Glutamatergic neuron (in vitro differentiated cells): ENCODE results near the gene SLC1A7. TPM values are rescaled to one million over a fixed set of nuclear protein-coding genes. Genes with fewer than 3 reads are reported as not detected.

Experiments
- DNase-seq: peaks from one replicate; pipeline ENCODE4 v3.0.0; 2022
- H3K27ac Mint-ChIP-seq: one replicate; pipeline ENCODE4 v1.8.0; 2020; ENCODE audit warnings: mild to moderate bottlenecking, mixed read lengths, inconsistent platforms; ENCODE audit not compliant: unreplicated experiment
- H3K27me3 Mint-ChIP-seq: one replicate; pipeline ENCODE4 v1.8.0; 2020; ENCODE audit warnings: mild to moderate bottlenecking, moderate library complexity, mixed read lengths, inconsistent platforms; ENCODE audit not compliant: unreplicated experiment
- H3K36me3 Mint-ChIP-seq: one replicate; pipeline ENCODE4 v1.8.0; 2020; ENCODE audit warnings: mild to moderate bottlenecking, mixed read lengths, inconsistent platforms; ENCODE audit not compliant: unreplicated experiment
- H3K4me1 Mint-ChIP-seq: one replicate; pipeline ENCODE4 v1.8.0; 2020; ENCODE audit warnings: mild to moderate bottlenecking, low read depth, mixed read lengths, inconsistent platforms; ENCODE audit not compliant: unreplicated experiment
- H3K4me3 Mint-ChIP-seq: one replicate; pipeline ENCODE4 v1.8.0; 2020; ENCODE audit warnings: mild to moderate bottlenecking, mixed read lengths, inconsistent platforms; ENCODE audit not compliant: unreplicated experiment
- H3K9me3 Mint-ChIP-seq: one replicate; pipeline ENCODE4 v1.8.0; 2020; ENCODE audit warnings: mild to moderate bottlenecking, moderate library complexity, mixed read lengths, inconsistent platforms; ENCODE audit not compliant: unreplicated experiment
- CTCF ChIP-seq: fragments of 200-600 bp; sonication (generic); IDR thresholded peaks from one replicate; pipeline ENCODE4 v1.5.0; 2021; ENCODE audit not compliant: partially characterized antibody, unreplicated experiment
- total RNA-seq: library from RNA; stranded (reverse); fragmentation: NEBNext Ultra II Directional; extraction: Animal tissue kit (Norgen Biotek cat#: 25700); gene quantifications from one replicate; pipeline ENCODE4 v1.2.1, GENCODE V29; 2021; ENCODE audit not compliant: unreplicated experiment

SLC1A7 gene
- total RNA-seq, 1 donor from 2014 or later, result not detected

- H3K4me1 Mint-ChIP-seq, result peaks cover 28% of the 10 kb centered on the region
These were observed 10.9 kb downstream of the SLC1A7 start for GRCh38 chr1:53131590-53131938.

GRCh38 chr1:53130878-53131589 lies 11.4 kb downstream of the SLC1A7 start:
- DNase-seq, result no peak

More at GRCh38 chr1:53131590-53131938, 10.9 kb downstream of the SLC1A7 start:
- no peak for TF ChIP-seq CTCF
- Mint-ChIP-seq H3K36me3 (no peaks in the 10 kb centered on the region), H3K9me3 (peaks cover 7% of the 10 kb centered on the region), H3K27me3 (peaks cover 6% of the 10 kb centered on the region), H3K4me3 (no peak overlapping the region), H3K27ac (peak overlapping the region; percentile 25)
- no peak for DNase-seq

GRCh38 chr1:53130598-53130877 lies 11.9 kb downstream of the SLC1A7 start:
- Mint-ChIP-seq H3K36me3 (no peaks in the 10 kb centered on the region), H3K4me3 (no peak overlapping the region)

More at GRCh38 chr1:53130878-53131589, 11.4 kb downstream of the SLC1A7 start:
- H3K36me3 Mint-ChIP-seq, result no peaks in the 10 kb centered on the region
- no peak for TF ChIP-seq CTCF
- H3K27ac Mint-ChIP-seq, result no peak overlapping the region
- H3K4me1 Mint-ChIP-seq, result peaks cover 29% of the 10 kb centered on the region
- no peak overlapping the region for H3K4me3 Mint-ChIP-seq
- peaks cover 7% of the 10 kb centered on the region for H3K9me3 Mint-ChIP-seq
- peaks cover 6% of the 10 kb centered on the region for H3K27me3 Mint-ChIP-seq

GRCh38 chr1:53129891-53130597 lies 12.4 kb downstream of the SLC1A7 start:
- Mint-ChIP-seq H3K9me3 (peaks cover 6% of the 10 kb centered on the region), H3K36me3 (no peaks in the 10 kb centered on the region), H3K27ac (no peak overlapping the region), H3K4me3 (peak overlapping the region; percentile 10), H3K4me1 (peaks cover 35% of the 10 kb centered on the region), H3K27me3 (peaks cover 6% of the 10 kb centered on the region)
- TF ChIP-seq CTCF, result no peak
- DNase-seq, result no peak

More at GRCh38 chr1:53130598-53130877, 11.9 kb downstream of the SLC1A7 start:
- no peak for DNase-seq
- no peak for TF ChIP-seq CTCF
- peaks cover 34% of the 10 kb centered on the region for H3K4me1 Mint-ChIP-seq
- peaks cover 7% of the 10 kb centered on the region for H3K9me3 Mint-ChIP-seq
- H3K27me3 Mint-ChIP-seq, result peaks cover 4% of the 10 kb centered on the region
- H3K27ac Mint-ChIP-seq, result no peak overlapping the region

GRCh38 chr1:53128401-53128800 lies 14.0 kb downstream of the SLC1A7 start:
- no peak for TF ChIP-seq CTCF
- Mint-ChIP-seq H3K9me3 (peaks cover 1% of the 10 kb centered on the region), H3K27ac (no peak overlapping the region), H3K4me1 (peaks cover 24% of the 10 kb centered on the region), H3K36me3 (no peaks in the 10 kb centered on the region), H3K27me3 (peaks cover 4% of the 10 kb centered on the region), H3K4me3 (no peak overlapping the region)
- DNase-seq, result no peak
